Measurements from ENCODE around the gene PRRT3. TPM values are rescaled to one million over a fixed set of nuclear protein-coding genes. Genes with fewer than 3 reads are reported as not detected.

PRRT3 gene
- polyA plus RNA-seq (2013, experiment 1 of 2), result 2.7 TPM
- polyA plus RNA-seq (2013, experiment 2 of 2), result 2.6 TPM

GRCh38 chr3:9951962-9952805 lies at the start of gene PRRT3:
Gene PRRT3, minus strand, starts transcription at chr3:9952408. Its CDS starts 2,293 bp downstream, at chr3:9950115.
- peak within 1 kb of the TSS; percentile 49 for H3K4me3 ChIP-seq (ENCODE audit: low read length)
- H3K4me1 ChIP-seq (ENCODE audit: control insufficient read depth, low read depth, low read length), result no peaks in the 10 kb centered on the region
- no peaks in the 10 kb centered on the region for H3K36me3 ChIP-seq (ENCODE audit: control insufficient read depth, insufficient read depth, low read length)
- no peak within 1 kb of the TSS for H2AK5ac ChIP-seq (ENCODE audit: low read length)
- no peak within 1 kb of the TSS for H2BK5ac ChIP-seq (ENCODE audit: low read length)
- no peak within 1 kb of the TSS for H2BK120ac ChIP-seq (ENCODE audit: low read depth, low read length)
- no peak within 1 kb of the TSS for H3K18ac ChIP-seq (ENCODE audit: low read length)
- DNase-seq, result peak; percentile 64
- peak within 1 kb of the TSS; percentile 55 for H3K9ac ChIP-seq (ENCODE audit: low read length)
- H2BK15ac ChIP-seq (replicated peaks; ENCODE audit: low read depth), result no peak within 1 kb of the TSS
- H3K23ac ChIP-seq (ENCODE audit: low read length), result no peak within 1 kb of the TSS
- no peaks in the 10 kb centered on the region for H3K27me3 ChIP-seq (ENCODE audit: insufficient read depth, low read length, poor library complexity)
- H3K79me1 ChIP-seq (ENCODE audit: low read length), result no peaks in the 10 kb centered on the region
- no peak within 1 kb of the TSS for H3K27ac ChIP-seq (ENCODE audit: low read depth, low read length)
- H4K8ac ChIP-seq (ENCODE audit: low read depth, low read length), result no peak within 1 kb of the TSS
- no CpG with 5 or more reads among the region's 52 CpGs for WGBS (ENCODE audit: extremely low coverage, insufficient coverage, low lambda C conversion rate)
- no peaks in the 10 kb centered on the region for H3K79me2 ChIP-seq (ENCODE audit: control insufficient read depth, insufficient read depth, low read length)
- peak within 1 kb of the TSS; percentile 53 for H3K4me2 ChIP-seq (ENCODE audit: low read length)
- no peak within 1 kb of the TSS for H4K5ac ChIP-seq (ENCODE audit: low read length)
- H3K4ac ChIP-seq (ENCODE audit: low read depth, low read length), result no peak within 1 kb of the TSS
- peak within 1 kb of the TSS; percentile 77 for H3K56ac ChIP-seq (ENCODE audit: low read length)

DNA sequence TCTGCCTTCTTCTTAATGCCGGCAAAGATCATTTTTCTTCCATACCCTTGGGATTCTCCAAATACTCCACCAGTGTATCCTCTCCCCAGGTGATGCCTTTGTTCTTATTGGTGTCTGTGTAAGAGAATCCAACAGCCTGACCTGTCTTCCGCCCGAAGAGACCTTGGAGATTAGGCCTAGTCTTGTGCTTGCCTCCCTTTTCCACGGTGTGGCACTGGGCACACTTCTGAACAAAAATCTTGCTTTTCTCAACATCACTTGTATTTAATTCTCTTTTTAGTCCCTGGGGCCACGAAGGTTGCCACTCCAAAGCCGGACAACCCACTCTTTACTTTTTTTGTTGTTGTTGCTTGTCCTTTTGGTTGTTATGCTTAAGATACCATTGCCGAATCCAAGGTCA lies 48.5 kb upstream of the PRRT3 start:
- no peak overlapping the region for H3K9ac ChIP-seq (ENCODE audit: low read length)
- WGBS (ENCODE audit: extremely low coverage, insufficient coverage, low lambda C conversion rate), result no CpG with 5 or more reads among the region's 7 CpGs
- H3K4me2 ChIP-seq (ENCODE audit: low read length), result no peak overlapping the region
- H2BK5ac ChIP-seq (ENCODE audit: low read length), result no peak overlapping the region
- no peak overlapping the region for H3K27ac ChIP-seq (ENCODE audit: low read depth, low read length)
- no peak overlapping the region for H2BK120ac ChIP-seq (ENCODE audit: low read depth, low read length)
- H3K79me1 ChIP-seq (ENCODE audit: low read length), result peaks cover 2% of the 10 kb centered on the region
- H3K4me1 ChIP-seq (ENCODE audit: control insufficient read depth, low read depth, low read length), result no peaks in the 10 kb centered on the region
- DNase-seq, result no peak
- H4K8ac ChIP-seq (ENCODE audit: low read depth, low read length), result no peak overlapping the region
- H3K36me3 ChIP-seq (ENCODE audit: control insufficient read depth, insufficient read depth, low read length), result peaks cover 2% of the 10 kb centered on the region
- no peaks in the 10 kb centered on the region for H3K27me3 ChIP-seq (ENCODE audit: insufficient read depth, low read length, poor library complexity)
- no peak overlapping the region for H3K23ac ChIP-seq (ENCODE audit: low read length)
- no peak overlapping the region for H3K18ac ChIP-seq (ENCODE audit: low read length)
- H4K5ac ChIP-seq (ENCODE audit: low read length), result no peak overlapping the region
- no peak overlapping the region for H2AK5ac ChIP-seq (ENCODE audit: low read length)
- H3K4ac ChIP-seq (ENCODE audit: low read depth, low read length), result no peak overlapping the region
- H3K4me3 ChIP-seq (ENCODE audit: low read length), result no peak overlapping the region
- peaks cover 2% of the 10 kb centered on the region for H3K79me2 ChIP-seq (ENCODE audit: control insufficient read depth, insufficient read depth, low read length)
- no peak overlapping the region for H2BK15ac ChIP-seq (replicated peaks; ENCODE audit: low read depth)
- no peak overlapping the region for H3K56ac ChIP-seq (ENCODE audit: low read length)

GRCh38 chr3:9994086-9994844 lies 42.1 kb upstream of the PRRT3 start:
- no peaks in the 10 kb centered on the region for H3K36me3 ChIP-seq (ENCODE audit: control insufficient read depth, insufficient read depth, low read length)
- no peaks in the 10 kb centered on the region for H3K79me1 ChIP-seq (ENCODE audit: low read length)
- no peak overlapping the region for H3K23ac ChIP-seq (ENCODE audit: low read length)
- no peak overlapping the region for H2AK5ac ChIP-seq (ENCODE audit: low read length)
- WGBS (ENCODE audit: extremely low coverage, insufficient coverage, low lambda C conversion rate), result no CpG with 5 or more reads among the region's 10 CpGs
- no peak overlapping the region for H2BK120ac ChIP-seq (ENCODE audit: low read depth, low read length)
- H3K4me1 ChIP-seq (ENCODE audit: control insufficient read depth, low read depth, low read length), result no peaks in the 10 kb centered on the region
- no peaks in the 10 kb centered on the region for H3K27me3 ChIP-seq (ENCODE audit: insufficient read depth, low read length, poor library complexity)
- H3K4ac ChIP-seq (ENCODE audit: low read depth, low read length), result no peak overlapping the region
- no peak overlapping the region for H2BK5ac ChIP-seq (ENCODE audit: low read length)
- no peak overlapping the region for H3K27ac ChIP-seq (ENCODE audit: low read depth, low read length)
- no peak overlapping the region for H4K5ac ChIP-seq (ENCODE audit: low read length)
- no peak overlapping the region for H3K18ac ChIP-seq (ENCODE audit: low read length)
- H3K4me3 ChIP-seq (ENCODE audit: low read length), result no peak overlapping the region
- no peak overlapping the region for H3K4me2 ChIP-seq (ENCODE audit: low read length)
- no peak overlapping the region for H3K9ac ChIP-seq (ENCODE audit: low read length)
- no peak overlapping the region for H3K56ac ChIP-seq (ENCODE audit: low read length)
- DNase-seq, result no peak
- peaks cover 10% of the 10 kb centered on the region for H3K79me2 ChIP-seq (ENCODE audit: control insufficient read depth, insufficient read depth, low read length)
- no peak overlapping the region for H4K8ac ChIP-seq (ENCODE audit: low read depth, low read length)
- H2BK15ac ChIP-seq (replicated peaks; ENCODE audit: low read depth), result no peak overlapping the region

DNA sequence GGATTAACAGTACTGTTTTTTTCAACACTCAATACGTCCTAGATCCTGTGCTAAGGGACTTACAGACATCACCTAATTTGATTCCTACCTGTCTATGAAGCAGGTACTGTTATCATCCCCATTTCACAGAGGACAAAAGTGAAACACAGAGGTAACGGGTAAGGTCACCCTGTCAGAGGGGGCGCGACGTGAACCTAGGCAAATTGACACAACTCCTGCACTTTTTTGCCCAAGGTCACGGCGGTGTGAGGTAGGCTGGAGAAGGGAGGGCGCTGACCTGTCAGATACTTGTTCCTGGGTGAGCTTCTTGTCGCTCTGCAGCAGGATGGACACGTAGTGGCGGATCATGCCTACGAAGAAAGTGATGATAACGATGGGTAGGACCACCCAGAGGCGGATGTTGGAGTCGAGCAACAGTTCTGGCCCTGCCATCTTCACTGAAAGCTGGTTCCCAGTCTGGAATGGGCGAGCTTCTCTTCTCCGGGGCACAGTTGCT lies 34.1 kb upstream of the PRRT3 start:
- peak overlapping the region; percentile 82 for H3K4me2 ChIP-seq (ENCODE audit: low read length)
- H3K18ac ChIP-seq (ENCODE audit: low read length), result no peak overlapping the region
- H2BK5ac ChIP-seq (ENCODE audit: low read length), result no peak overlapping the region
- peaks cover 5% of the 10 kb centered on the region for H3K79me1 ChIP-seq (ENCODE audit: low read length)
- H4K5ac ChIP-seq (ENCODE audit: low read length), result peak overlapping the region; percentile 62
- H3K36me3 ChIP-seq (ENCODE audit: control insufficient read depth, insufficient read depth, low read length), result no peaks in the 10 kb centered on the region
- no peaks in the 10 kb centered on the region for H3K27me3 ChIP-seq (ENCODE audit: insufficient read depth, low read length, poor library complexity)
- H3K4ac ChIP-seq (ENCODE audit: low read depth, low read length), result no peak overlapping the region
- H3K79me2 ChIP-seq (ENCODE audit: control insufficient read depth, insufficient read depth, low read length), result peaks cover 26% of the 10 kb centered on the region
- H4K8ac ChIP-seq (ENCODE audit: low read depth, low read length), result no peak overlapping the region
- no CpG with 5 or more reads among the region's 17 CpGs for WGBS (ENCODE audit: extremely low coverage, insufficient coverage, low lambda C conversion rate)
- H3K4me1 ChIP-seq (ENCODE audit: control insufficient read depth, low read depth, low read length), result peaks cover 2% of the 10 kb centered on the region
- H2BK15ac ChIP-seq (replicated peaks; ENCODE audit: low read depth), result no peak overlapping the region
- H3K9ac ChIP-seq (ENCODE audit: low read length), result peak overlapping the region; percentile 85
- H2AK5ac ChIP-seq (ENCODE audit: low read length), result no peak overlapping the region
- H3K56ac ChIP-seq (ENCODE audit: low read length), result peak overlapping the region; percentile 81
- H2BK120ac ChIP-seq (ENCODE audit: low read depth, low read length), result no peak overlapping the region
- H3K27ac ChIP-seq (ENCODE audit: low read depth, low read length), result no peak overlapping the region
- H3K23ac ChIP-seq (ENCODE audit: low read length), result no peak overlapping the region
- DNase-seq, result no peak
- H3K4me3 ChIP-seq (ENCODE audit: low read length), result peak overlapping the region; percentile 88

GRCh38 chr3:9980251-9980650 lies 28.0 kb upstream of the PRRT3 start:
- WGBS (ENCODE audit: extremely low coverage, insufficient coverage, low lambda C conversion rate), result no CpG with 5 or more reads among the region's 2 CpGs
- Histone ChIP-seq H4K5ac (ENCODE audit: low read length) (no peak overlapping the region), H3K18ac (ENCODE audit: low read length) (no peak overlapping the region), H3K4me1 (ENCODE audit: control insufficient read depth, low read depth, low read length) (no peaks in the 10 kb centered on the region), H3K56ac (ENCODE audit: low read length) (no peak overlapping the region), H3K9ac (ENCODE audit: low read length) (no peak overlapping the region), H3K27ac (ENCODE audit: low read depth, low read length) (no peak overlapping the region), H3K4me3 (ENCODE audit: low read length) (no peak overlapping the region), H3K79me2 (ENCODE audit: control insufficient read depth, insufficient read depth, low read length) (peaks cover under 1% of the 10 kb centered on the region), H3K79me1 (ENCODE audit: low read length) (peaks cover 4% of the 10 kb centered on the region), H2BK120ac (ENCODE audit: low read depth, low read length) (no peak overlapping the region), H3K36me3 (ENCODE audit: control insufficient read depth, insufficient read depth, low read length) (peaks cover 5% of the 10 kb centered on the region), H2BK15ac (replicated peaks; ENCODE audit: low read depth) (no peak overlapping the region), H3K4me2 (ENCODE audit: low read length) (no peak overlapping the region), H3K23ac (ENCODE audit: low read length) (no peak overlapping the region), H3K27me3 (ENCODE audit: insufficient read depth, low read length, poor library complexity) (no peaks in the 10 kb centered on the region), H2AK5ac (ENCODE audit: low read length) (no peak overlapping the region), H4K8ac (ENCODE audit: low read depth, low read length) (no peak overlapping the region), H3K4ac (ENCODE audit: low read depth, low read length) (no peak overlapping the region), H2BK5ac (ENCODE audit: low read length) (no peak overlapping the region)
- no peak for DNase-seq
